Erythroblast (primary cell): ENCODE data around the gene MDGA2.

ENCODE experiments used
- GATA1 ChIP-seq: IDR thresholded peaks from 2 replicates; pipeline ENCODE4 v1.6.1; 2011; ENCODE audit warnings: low read depth, mild to moderate bottlenecking, control low read depth, low read length, moderate library complexity
- POLR2A ChIP-seq: IDR thresholded peaks from 2 replicates; pipeline ENCODE4 v1.6.1; 2011; ENCODE audit warnings: mild to moderate bottlenecking, low read length

DNA sequence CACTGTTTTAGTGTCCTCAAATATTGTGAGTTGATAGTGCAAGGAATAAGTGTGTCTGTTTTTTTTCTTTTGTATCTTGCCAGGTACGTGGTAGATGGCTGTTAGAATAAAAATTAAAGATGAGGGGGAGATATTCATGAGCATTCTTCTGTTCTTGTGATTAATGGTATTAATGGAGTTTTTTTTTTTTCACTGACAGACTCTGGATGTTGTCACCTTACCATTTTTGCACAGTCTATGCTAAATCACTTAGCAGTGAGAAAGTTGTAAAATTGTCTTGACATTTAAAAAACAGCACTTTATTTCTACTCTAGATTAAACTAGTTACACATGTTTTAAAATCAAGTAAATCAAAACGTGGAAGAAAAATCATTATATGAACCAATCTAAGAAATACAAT lies 204.3 kb downstream of the MDGA2 start:
- TF ChIP-seq POLR2A (no peak), GATA1 (no peak)
